Suprapubic skin (tissue), 4 donors: ENCODE results near the gene LPCAT4.
A peak's percentile ranks its signal among the peaks of the same experiment; 100 is the strongest.

ENCODE experiments used
- CTCF ChIP-seq, 2 donors: fragments of 200-600 bp in 1 of 2; fragments of 450-650 bp in 1 of 2; sonication (generic) in 1 of 2; IDR thresholded peaks; one replicate each; pipeline ENCODE4 v1.5.1; 2016 to 2019; ENCODE audit warnings: antibody characterized with exemption in 2 of 2, mild to moderate bottlenecking in 1 of 2, moderate library complexity in 1 of 2
- EP300 ChIP-seq: sonication (generic); formaldehyde crosslinking; IDR thresholded peaks from one replicate; pipeline ENCODE4 v1.6.1; 2017; ENCODE audit warnings: antibody characterized with exemption
- POLR2A ChIP-seq, 2 donors: fragments of 450-650 bp; IDR thresholded peaks; one replicate each; pipeline ENCODE4 v1.6.1; 2017; ENCODE audit warnings: antibody characterized with exemption in 2 of 2, mild to moderate bottlenecking in 2 of 2, moderate library complexity in 2 of 2
- POLR2AphosphoS5 ChIP-seq, 3 donors: sonication (generic); formaldehyde crosslinking; IDR thresholded peaks; one replicate each; pipeline ENCODE4 v1.6.1; 2017; ENCODE audit warnings: antibody characterized with exemption in 3 of 3

GRCh38 chr15:34367101-34368081 lies at the start of gene LPCAT4:
- TF ChIP-seq CTCF (IDR thresholded peaks at IDR 0.05) (peak; percentile 59 to 96), POLR2AphosphoS5 (IDR thresholded peaks at IDR 0.05) (peak in 1 of 3 donors; percentile 18), POLR2A (IDR thresholded peaks at IDR 0.05) (peak in 1 of 2 donors; percentile 33), EP300 (no peak)
